DMS79 treated with DMSO at 0.1 percent for 48 hours (cell line): Measurements from ENCODE around the gene SCO1.

ENCODE experiments used
- DNase-seq: peaks from one replicate; lab custom pipeline; 2025; lab: John Stamatoyannopoulos, UW

Gene SCO1

DNA sequence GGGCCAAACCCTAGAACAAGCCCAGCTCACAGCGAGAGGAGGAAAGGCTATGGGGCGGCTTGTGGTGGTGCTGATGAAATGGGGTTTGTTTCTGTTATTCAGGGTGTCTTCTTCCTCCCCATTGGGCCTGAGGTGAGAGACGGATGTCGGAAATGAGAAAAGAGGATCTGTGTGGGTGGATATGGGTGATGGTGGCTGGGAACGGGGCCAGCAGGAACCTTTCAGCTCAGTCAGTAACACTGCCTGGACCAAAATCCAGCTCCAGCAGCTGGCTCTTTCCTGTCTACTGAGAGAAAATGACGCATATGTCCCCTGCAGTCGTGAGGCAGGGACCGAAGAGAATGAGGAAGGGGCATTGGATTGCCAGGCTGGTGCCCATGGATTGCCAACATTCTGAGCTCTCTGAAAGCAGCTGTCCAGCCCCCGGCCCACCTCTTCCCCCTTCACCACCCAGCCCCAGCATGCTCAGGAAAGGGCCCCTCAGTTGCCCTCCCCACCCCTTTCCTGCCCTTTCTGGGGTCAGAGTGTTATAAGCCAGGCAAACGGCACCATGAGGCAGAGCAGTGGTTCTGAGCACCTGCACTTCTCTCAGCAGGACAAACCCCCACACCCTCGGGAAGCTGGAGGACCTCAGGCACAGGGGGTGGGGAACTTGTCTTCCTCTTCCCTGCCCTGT, 44.2 kb downstream of the SCO1 start:
- no peak for DNase-seq

DNA sequence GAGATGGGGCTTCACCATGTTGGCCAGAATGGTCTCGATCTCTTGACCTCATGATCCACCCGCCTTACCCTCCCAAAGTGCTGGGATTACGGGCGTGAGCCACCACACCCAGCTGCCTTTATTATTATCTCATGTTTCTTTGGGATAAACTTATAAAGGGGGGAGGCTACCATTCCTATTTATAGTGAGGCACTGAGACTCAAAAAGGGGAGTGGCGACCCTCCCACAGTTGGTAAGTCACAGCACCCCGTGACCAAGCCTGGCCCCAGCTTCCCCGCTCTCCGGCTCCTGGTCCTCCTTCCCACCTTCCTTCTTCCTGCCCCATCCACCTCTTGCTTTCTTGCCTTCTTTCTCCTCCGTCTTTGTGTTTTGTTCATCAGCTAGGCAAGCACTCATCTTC, 45.4 kb downstream of the SCO1 start:
- no peak for DNase-seq

DNA sequence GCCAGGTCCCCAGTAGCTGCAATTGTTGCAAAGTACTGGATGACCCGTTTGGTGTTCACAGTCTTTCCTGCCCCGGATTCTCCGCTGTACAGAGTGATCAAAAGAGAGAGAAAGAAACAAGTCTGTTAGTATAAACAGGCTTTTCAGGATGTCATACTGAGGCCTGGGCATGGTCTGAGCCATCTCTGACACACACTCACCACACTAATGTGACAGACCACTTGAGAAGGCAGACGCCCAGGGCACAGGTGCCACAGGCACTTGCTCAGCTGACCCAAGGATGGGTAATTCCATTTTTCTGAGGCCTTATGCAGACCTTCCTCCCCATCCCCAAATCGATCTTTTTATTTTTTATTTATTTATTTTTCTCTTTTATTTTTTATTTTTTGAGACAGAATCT, 47.7 kb downstream of the SCO1 start:
- no peak for DNase-seq

DNA sequence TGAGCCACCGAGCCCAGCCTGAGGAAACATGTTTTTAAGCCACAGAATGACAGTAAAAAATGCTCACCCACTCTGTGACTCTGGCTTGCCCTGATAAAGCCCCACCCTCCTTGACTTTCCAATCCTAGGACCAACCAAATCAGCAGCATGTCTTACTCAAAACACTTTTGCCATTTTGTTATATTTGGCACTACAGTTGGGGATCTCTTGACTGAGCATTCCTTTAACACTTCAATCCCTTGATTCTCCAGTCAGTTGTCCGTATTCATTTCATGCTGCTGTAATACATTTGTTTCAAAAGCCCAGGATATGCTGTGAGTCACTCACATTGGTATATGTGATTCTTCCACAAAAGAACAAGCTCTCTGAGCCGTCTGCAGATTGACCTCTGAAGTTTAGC, 48.4 kb downstream of the SCO1 start:
- DNase-seq: no peak

DNA sequence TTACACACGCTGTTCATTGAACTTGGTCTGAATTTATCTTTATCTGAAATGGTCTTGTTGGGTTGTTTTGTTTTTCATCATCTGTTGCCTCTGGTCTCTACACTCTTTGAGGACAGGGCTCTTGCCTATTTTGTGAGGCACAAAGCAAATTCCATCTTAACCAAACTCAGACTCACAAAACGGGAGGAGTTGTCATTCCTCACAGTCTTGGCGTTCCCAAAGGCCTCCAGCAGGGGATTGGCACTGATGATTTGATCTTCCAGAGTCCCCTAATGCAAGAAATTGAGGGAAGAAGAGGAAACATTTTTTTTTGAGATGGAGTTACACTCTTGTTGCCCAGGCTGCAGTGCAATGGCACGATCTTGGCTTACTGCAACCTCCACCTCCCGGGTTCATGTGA, 49.0 kb downstream of the SCO1 start:
- DNase-seq: no peak

DNA sequence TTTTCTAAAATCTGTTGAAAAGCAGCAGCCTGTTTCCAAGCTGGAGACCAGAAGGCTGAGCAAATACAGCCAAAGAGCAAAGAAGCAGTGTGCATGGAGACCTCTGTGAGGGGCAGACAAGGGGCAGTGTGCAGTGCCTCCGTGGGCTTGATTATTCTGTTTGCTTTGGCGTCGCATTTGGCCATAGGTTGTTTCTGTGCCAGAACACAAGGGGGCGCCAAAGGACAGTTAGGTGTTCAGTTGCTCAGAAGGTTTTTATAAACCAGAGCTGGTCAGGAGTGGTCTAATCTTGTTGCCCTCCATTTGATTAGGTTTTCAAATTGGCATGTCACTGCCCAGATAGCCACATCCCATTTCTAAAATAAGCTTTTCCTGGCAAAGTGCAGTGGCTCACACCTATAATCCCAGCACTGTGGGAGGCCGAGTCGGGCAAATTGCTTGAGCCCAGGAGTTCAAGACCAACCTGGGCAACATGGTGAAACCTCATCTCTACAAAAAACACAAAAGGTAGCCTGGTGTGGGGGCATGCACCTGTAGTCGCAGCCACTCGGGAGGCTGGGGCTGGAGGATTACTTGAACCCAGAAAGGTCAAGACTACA, 50.8 kb downstream of the SCO1 start:
- DNase-seq: peak; percentile 6

DNA sequence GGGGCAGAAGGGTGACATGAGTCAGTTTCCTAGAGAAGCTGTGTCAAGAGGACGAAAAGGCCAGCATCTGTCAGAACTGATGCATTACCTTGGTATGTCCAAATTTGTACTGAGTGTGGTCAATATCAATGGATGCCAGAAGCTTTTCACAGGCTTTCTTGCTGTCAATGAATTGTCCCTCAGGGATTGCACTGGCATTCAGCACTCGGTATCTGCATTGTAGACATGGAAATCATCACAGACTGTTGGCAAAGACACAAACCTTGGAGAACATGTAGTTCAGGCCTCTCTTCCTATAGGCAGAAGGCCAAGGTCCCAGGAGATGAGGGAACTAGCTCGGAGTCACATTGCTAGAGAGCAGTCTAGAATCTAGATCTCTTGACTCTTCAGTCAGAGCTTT, 56.9 kb downstream of the SCO1 start:
- DNase-seq: no peak

DNA sequence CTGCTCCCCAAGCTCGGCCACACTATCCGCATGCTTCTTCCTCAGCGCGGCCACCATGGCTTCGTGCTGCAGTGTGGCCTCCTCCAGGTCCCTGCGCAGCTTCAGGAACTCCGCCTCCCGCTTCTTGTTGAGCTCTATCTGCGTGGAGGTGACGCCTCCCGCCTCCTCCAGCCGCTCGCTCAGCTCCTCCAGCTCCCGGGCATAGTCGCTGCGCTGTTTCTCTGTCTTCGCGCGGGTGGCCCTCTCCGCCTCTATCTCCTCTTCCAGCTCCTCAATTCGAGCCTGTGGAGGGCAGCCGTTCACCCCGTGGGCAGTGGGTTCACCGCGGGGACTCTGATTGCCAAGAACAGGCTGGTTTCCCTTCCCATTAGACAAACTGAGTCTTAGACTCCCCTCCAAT, 59.2 kb downstream of the SCO1 start:
- no peak for DNase-seq

DNA sequence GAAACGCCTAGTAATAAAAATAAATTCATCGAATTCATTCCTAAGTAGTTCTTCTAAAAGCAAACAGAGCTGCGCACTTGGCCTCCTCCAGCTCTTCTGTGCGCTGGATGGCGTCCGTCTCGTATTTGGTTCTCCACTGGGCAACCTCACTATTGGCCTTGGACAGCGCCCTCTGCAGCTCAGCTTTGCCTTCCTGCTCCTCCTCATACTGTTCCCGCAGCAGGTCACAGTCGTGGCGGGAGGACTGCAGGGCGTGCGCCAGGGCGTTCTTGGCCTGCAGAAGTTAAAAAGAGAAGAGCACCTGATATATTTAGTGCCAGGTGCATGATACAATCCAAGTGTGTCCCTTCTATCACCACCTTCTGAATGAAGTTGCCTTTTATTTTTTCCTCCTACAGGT, 62.0 kb downstream of the SCO1 start:
- DNase-seq: no peak

DNA sequence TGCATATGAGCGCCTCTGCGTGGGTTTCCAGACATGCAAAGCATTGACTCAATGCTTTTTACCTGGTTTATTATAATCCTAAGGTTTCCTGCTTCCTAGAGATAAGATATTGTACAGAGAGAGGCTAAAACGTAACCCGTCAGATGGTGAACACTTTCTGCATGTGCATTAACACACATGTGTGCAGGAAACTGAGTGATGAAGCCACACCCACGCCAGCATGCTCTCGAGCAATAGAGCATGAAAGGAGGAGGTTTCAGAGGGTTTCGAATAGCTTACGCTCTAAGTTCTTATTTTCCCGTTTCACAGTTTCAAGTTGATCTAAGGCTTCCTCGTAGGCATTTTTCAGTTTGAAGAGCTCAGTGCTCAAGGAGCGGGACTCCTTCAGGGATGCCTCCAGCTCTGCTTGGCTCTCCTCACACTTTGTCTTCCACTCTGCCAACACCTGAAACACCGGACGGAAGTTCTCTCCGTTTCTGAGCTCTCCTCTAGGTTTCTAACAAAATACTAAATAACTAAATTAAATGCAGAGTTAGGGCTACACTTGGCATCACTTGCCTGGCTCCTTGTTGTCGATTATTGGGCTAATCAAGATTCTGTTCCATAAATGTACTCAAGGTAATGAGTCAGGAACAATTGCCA, 63.5 kb downstream of the SCO1 start:
- no peak for DNase-seq

DNA sequence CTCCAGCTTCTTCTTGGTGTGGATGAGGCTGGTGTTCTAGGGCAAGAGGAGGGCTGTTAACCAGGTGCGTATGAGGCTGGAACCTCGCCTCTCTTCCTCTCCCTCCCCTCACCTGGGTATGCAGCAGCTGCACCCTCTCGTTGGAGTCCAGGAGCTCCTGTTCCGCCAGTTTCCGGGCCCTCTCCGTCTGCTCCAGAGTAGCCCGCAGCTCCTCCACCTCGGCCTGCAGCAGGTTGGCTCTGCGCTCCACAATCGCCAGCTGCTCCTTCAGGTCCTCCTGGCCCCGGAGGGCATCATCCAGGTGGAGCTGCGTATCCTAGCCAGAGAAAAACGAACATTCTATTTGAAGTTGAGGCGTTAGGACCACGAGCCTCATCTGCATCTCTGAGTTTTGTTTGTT, 65.6 kb downstream of the SCO1 start:
- DNase-seq: no peak

DNA sequence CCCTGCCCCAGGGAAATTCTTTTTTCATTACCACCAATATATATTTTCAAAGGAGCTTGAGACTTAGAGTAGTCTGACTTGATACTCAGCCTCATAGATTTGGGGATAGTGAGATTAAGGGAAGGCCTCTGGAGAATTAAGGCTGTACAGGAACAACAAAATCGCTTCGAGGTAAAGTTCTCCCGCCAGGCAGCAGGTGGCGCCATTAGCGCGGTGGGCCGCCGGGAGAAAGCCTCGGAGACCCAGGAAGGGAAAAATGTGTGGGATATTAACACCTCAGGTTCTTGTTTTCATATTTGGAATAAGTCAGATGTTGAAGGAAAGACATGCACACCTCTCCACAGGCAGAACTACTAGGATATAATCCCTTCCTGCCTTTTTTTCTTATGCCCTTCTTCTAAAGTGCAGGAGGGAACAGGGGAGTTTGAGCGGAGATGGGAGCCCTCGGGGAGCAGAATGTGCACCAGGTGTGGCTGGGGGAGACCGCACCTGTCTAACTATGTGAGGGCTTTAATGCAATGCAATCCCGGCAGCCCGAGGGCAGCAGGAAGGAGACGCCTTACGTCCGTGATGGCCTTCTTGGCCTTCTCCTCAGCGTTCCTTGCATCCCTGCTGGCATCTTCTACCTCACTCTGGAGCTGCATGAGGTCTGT, 66.2 kb downstream of the SCO1 start:
- DNase-seq: no peak

DNA sequence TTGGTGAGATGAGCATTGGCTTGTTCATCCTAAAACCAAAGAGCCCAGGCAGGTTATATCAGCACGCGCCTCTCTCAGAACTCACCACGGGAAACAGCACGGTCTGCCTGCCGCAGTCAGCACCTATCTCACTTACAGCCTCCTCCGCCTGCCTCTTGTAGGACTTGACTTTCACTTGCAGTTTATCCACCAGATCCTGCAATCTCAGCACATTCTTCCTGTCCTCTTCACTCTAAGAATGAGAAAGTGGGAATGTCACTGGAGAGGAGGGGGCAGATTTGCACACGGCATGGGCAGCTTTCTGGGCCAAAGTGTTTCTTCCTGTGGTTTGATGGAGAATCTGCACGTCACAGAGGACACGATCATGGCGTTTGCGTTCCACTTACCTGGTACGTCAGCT, 67.6 kb downstream of the SCO1 start:
- DNase-seq: no peak

DNA sequence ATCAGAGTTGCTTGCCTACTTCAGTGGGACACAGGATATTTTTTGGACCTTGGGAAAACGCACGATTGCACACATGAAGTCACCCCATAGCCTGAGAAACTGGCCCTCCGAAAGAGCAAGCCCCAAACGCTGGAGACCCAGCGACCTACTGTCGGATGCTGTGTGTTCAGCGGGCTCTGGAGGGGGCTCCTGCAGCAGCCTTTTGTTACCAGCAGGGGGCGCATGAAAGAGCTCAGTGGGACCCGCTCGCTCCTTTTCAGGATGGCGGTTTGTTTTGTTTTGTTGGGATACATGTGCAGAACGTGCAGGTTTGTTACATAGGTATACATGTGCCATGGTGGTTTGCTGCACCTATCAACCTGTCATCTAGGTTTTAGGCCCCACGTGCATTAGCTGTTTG, 68.6 kb downstream of the SCO1 start:
- no peak for DNase-seq

DNA sequence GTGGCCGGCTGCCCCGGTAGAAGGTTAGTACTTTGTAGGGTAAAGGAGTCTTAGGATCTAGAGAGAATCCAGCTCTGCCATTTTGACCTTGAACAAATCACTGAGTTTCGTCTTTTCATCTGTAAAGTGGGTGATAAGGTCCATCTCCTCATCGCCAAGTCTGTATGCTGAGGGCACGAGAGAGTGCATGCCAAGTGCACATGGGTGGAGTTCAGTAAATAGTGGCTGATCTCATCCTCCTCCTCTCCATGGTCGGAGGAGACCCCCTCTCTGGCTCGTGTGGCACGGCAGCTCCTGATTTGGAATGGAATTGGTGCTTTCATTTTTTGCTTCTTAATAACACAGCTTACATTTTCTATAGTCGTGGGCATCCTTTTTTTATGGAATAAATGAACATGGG, 70.9 kb downstream of the SCO1 start:
- no peak for DNase-seq

DNA sequence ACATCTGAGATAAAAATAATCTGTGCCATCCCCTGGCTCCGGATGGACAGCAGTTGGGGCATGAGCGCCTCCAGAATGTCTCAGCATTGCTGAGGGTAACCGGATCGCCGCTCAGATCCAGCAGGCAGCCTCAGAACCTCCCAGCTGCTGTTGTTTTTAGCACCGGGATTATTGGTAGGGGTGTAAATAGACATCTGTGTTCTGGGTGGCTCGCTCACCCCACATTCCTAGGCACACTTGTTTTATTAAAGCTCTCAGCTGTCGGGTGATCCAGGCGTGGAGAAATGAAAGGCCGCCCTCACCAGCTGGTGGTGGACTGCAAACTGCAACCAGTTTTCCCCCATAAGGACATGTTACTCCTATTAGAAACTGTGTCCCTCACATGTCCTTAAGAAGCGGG, 72.4 kb downstream of the SCO1 start:
- DNase-seq: no peak

DNA sequence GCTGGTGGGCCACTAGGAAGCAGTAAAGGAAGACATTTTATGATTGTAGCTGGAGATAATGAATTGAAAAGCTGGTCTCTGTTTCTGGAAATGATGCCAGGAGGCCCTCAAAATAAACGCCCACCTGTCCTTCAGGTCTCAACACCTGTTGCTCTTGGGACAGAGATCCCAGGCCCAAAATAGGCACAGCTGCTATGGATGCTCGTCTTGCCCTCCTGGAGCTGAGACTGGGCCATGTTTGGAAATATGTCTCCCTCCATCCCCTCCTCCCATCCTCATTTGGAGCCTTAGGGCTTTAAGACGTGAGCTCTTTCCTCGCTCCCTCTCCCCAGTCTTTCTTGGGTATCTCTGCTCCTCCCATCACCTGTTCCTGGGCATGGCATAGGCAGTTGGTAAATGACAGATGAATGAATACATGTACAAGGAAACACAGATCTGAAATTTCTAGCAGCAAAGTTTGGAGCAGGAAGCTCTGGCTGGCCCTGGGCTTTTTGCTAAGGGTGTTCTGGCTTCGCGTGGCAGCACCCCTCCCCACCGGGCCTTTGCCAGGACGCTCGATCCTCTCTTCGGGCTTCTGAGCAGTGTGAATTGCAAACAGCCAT, 73.5 kb downstream of the SCO1 start:
- no peak for DNase-seq

DNA sequence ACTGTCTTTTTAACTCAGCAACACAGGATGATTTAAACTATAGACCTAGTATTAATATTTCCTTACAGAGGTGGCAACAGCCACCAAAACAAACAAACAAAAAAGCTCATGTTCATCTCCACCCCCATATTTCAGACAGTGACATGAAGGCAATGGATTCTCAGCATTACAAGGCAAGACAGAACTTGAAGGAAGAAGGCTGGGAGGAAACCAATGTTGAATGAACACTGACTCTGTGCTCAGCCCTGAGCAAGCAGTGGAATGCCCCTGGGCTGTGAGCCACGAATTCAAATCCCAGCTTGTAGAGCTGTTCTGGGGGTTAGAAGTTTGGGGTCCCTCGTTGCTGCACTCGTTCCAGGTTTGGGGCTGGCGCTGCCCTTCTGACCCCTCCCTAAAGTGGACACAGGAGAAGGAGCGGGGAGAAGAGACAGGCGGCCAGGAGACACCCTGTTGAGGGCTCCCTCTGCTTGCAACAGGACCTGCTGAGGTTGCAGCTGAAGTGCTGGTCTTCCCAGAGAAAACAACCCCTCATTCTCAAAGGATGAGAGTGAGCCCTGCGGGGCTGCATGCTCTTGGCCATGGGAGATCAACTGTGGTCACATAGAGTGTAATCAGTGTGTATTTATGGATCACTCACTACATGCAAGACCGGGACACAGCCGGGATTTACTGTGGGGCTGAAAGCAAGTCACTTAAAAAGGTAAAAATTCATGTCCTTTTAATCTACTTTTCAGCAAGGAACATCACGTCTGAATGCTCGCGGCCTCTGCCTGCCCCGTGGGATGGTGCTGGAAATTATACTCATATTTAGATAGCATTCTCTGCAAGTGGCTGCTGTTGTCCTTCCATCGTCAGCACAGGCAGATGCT, 74.5 kb downstream of the SCO1 start:
- no peak for DNase-seq
